CMK (cell line): ENCODE results near the gene RAD51B.
"Not testable (repeated sequence)": the region's sequence is repeated elsewhere in the genome, so short reads cannot be mapped to it uniquely, and the experiment has no call there.

Source experiments
- DNase-seq: peaks from one replicate; pipeline ENCODE4 v3.0.0-alpha.2; 2010; ENCODE audit warnings: low read depth

The RAD51B gene

GRCh38 chr14:68655911-68656316 lies 836.3 kb downstream of the RAD51B start:
- no peak for DNase-seq

GRCh38 chr14:68656452-68656851 lies 836.9 kb downstream of the RAD51B start:
- no peak for DNase-seq

- DNase-seq, result no peak
Measured at GRCh38 chr14:68657300-68658028, 837.9 kb downstream of the RAD51B start.

- DNase-seq, result no peak
Measured at GRCh38 chr14:68658029-68658509, 838.5 kb downstream of the RAD51B start.

- DNase-seq, result no peak
Measured at GRCh38 chr14:68658943-68659931, 839.7 kb downstream of the RAD51B start.

- no peak for DNase-seq
Measured at GRCh38 chr14:68660495-68660894, 840.9 kb downstream of the RAD51B start.

GRCh38 chr14:68661226-68662225 lies 841.9 kb downstream of the RAD51B start:
- no peak for DNase-seq

- no peak for DNase-seq
Measured at GRCh38 chr14:68662392-68662791, 842.8 kb downstream of the RAD51B start.

GRCh38 chr14:68662826-68663225 lies 843.2 kb downstream of the RAD51B start:
- DNase-seq, result not testable (repeated sequence)

GRCh38 chr14:68663385-68664076 lies 844.0 kb downstream of the RAD51B start:
- no peak for DNase-seq

- DNase-seq, result no peak
Measured at GRCh38 chr14:68664225-68664681, 844.7 kb downstream of the RAD51B start.

- DNase-seq, result no peak
Measured at GRCh38 chr14:68665131-68665530, 845.6 kb downstream of the RAD51B start.

- DNase-seq, result no peak
Measured at GRCh38 chr14:68665792-68666204, 846.2 kb downstream of the RAD51B start.

GRCh38 chr14:68666236-68666635 lies 846.7 kb downstream of the RAD51B start:
- no peak for DNase-seq

GRCh38 chr14:68666899-68667298 lies 847.3 kb downstream of the RAD51B start:
- no peak for DNase-seq

- DNase-seq, result no peak
Measured at GRCh38 chr14:68667313-68667791, 847.8 kb downstream of the RAD51B start.

GRCh38 chr14:68668028-68668427 lies 848.4 kb downstream of the RAD51B start:
- DNase-seq, result no peak

GRCh38 chr14:68668531-68668930 lies 849.0 kb downstream of the RAD51B start:
- DNase-seq, result no peak

- DNase-seq, result no peak
Measured at GRCh38 chr14:68669111-68669511, 849.5 kb downstream of the RAD51B start.

GRCh38 chr14:68669603-68670358 lies 850.2 kb downstream of the RAD51B start:
- no peak for DNase-seq
